GM21515 (cell line): ENCODE results near the gene NDST1.

Experiments used
- ATAC-seq: cut with Tn5 transposase; IDR thresholded peaks from one replicate; pipeline ENCODE4 v1.9.1; 2021; ENCODE audit not compliant: unreplicated experiment

NDST1 gene

DNA sequence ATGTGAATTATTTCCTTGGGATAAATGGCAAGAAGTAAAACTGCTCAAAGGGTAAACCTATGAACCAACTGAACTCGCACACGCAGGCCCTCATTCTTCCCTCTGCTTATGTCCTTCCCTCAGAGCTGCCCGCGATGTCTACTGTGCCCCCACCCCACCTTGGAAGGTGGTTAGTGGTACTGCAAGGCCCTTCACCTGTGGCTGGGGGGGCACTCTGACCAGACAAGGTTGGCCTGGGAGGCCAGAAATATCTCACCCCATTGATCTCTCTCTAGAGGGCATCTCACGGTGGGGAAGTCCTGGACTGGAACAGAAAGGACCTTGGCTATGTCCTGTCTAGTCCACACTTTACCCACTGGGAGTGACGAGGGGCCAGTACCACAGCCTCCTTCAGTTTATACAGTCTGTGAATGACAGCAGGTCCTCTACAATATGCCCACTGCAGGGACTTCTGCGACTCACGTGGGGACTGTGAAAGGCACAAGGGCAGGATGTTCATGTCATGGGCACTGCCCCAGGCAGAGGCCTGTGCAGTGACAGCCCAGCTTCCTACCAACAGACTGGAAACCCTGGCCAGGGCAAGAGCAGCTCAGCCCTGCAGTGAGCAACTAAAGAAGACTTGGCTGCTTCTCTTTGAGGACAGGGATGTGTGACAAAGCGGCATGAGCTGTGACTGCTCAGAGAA, 75.8 kb downstream of the NDST1 start:
- ATAC-seq = no peak

DNA sequence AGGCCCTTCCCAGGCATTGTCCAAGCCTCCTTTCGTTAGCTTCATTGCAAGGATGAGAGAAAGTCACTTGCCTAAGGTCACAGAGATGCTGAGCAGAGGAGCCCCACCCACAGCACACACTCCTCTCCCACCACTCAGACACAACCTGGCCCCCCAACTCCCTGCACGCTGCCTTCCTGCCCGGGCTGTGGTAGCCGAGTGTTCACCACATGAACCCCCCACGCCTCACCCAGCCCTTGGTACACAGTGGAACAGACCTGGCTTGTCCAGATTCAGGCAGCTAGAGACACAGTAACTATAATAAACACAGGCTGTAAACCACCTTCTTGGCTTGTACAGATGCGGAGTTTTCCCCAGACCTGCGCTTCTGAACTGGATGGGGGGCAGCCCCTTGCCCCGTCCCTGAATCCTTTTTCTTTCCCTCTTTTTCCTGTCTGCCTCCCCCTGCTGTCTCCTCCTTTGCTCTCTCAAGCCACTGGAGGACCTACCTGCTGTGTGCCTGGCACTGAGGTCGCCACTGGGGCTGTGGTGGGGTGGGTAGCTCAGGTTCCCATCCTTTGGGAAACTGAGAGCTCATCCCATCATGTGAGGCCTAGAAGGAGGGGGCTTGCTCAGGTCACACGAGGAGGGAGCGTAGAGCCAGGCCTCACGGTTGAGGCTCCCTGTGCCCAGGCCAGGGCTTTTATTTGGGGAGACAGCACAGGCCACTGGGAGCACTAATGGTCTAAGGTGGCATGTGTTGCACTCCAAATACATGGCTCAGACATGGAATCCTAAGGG, 76.8 kb downstream of the NDST1 start:
- no peak for ATAC-seq

DNA sequence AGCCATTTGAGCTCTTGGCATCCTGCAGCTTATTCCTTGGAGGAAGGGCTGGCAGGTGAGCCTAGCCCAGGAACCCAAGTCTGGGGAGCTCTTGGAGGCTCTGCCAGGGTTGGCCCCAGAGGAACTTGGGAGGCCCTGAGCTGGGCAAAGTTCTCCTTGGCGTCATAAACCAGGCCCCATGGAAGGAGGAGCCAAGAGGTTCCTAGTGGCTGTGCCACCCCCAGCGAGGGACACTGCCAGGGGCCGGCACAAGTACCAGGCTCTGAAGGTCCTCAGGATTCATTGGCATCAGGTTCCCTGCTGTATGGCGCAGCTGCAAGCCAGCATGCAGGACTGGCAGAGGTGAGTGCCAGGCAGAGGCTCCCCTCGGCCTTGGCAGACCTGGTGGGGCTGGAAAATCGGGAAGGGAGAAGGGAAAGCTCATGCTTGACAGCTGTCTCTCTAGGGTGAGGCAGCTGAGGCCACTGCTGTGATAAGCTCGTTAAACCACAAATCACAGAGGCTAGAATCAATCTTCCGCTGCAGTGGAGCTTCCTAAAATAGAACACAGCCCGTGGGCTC, 77.9 kb downstream of the NDST1 start:
- no peak for ATAC-seq

DNA sequence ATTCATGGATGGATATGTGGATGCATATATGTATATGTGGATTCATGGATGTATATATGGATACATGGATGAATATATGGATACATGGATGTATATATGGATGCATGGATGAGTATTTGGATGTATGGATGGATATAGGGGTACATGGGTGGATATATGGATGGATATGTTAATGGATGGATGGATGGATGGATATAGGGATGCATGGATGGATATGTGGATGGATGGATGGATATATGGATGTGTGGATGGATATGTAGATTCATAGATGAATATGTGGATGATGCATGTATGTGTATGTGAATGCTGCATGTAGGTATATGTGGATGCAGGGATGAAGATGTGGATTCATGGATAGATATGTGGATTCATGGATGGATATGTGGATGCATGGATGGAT, 79.1 kb downstream of the NDST1 start:
- no peak for ATAC-seq

DNA sequence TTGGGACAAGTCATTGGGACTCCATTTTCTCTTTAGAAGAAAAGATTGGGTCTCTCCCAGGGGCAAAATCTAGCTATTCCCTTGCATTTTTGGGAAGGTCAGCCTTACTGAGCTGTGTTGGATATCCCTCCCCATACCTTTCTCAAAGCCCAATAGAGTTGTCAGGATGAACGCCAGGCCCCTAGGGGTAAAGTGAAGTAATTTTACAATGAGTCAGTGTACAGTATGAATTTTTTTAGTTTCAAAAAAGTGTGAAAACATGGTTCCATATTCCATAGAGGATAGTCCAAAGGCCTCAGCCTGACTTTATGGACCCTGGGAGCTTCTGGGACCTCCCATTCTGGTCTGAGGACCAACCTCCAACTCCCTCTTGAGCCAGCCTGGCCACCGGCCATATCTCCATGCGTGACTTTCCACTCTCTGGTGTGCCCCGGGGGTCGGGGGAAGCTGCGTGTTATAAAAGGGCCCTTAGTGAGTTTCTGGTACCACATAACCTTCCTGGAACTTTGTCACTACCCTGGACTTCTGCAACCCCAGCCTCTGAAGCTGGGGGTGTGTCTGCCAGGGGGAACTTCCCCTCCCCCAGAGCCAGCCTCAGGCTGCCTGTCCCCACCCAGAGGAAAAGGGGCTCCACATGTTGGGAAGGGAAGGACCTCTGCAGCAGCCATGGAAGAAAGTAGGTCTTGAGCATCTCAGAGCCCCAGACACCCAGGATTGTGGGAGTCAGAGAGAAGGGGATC, 80.1 kb downstream of the NDST1 start:
- ATAC-seq = no peak

GRCh38 chr5:150588596-150588890, 80.6 kb downstream of the NDST1 start:
- no peak for ATAC-seq

GRCh38 chr5:150589862-150590601, 82.1 kb downstream of the NDST1 start:
- ATAC-seq = no peak

DNA sequence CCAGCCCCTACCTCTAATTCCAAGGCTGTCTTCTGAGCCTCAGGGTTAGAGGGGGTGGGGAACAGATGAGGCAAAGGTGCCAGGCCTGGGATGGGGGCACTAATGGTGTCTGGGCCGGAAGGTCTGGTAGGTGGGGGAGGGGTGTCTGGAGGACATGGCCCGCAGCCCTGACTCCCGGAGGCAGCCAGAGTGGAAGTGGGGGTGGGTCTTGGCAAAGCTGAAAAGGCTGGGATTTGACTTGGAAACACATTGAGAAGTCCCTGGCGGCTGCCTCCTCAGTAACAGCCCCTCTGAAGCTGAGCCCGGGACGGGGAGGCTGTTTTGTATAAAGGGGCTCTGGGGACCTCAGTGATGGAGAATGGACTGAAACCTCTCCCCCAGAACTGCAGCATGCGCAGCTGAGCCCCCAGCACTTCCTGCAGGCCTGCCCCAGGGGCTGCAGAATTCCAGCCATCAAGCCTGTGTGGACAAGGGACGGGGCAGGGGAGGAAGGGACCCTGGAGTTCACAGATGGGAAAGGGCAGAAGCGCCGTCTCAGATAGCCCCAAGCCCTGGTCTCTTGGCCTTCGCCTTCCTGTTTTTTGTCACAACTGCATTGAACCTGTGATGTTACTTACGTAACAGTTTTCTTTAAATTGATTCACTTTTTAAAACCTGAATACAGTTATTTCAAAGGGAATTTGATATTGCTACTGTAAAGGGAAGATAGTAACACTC, 83.2 kb downstream of the NDST1 start:
- no peak for ATAC-seq

GRCh38 chr5:150593593-150593992, 85.7 kb downstream of the NDST1 start:
- ATAC-seq = no peak

- no peak for ATAC-seq
Measured at GRCh38 chr5:150593996-150594395, 86.1 kb downstream of the NDST1 start.

GRCh38 chr5:150595466-150596031, 87.6 kb downstream of the NDST1 start:
- no peak for ATAC-seq

- ATAC-seq = no peak
Measured at GRCh38 chr5:150596313-150596712, 88.4 kb downstream of the NDST1 start.

DNA sequence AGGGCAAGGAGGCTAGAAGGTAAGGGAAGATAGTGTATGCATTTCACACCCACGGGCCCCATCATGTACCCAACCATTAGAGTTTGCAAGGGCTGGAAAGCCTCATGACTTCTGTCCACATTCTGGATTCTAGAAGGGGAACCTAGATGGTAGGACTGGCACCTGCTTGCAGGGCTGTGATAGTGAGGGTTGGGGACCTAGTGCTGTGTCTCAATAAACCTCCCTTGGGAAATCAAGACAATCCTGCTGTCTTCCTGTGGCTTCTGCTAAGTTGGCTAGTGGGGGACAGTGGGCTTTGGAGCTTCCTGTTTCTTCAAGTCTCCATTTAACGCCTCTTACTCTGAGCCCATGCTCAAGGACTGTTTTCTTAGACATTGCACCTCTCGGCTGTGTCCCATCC, 88.9 kb downstream of the NDST1 start:
- no peak for ATAC-seq

GRCh38 chr5:150598006-150598405, 90.1 kb downstream of the NDST1 start:
- ATAC-seq = no peak

DNA sequence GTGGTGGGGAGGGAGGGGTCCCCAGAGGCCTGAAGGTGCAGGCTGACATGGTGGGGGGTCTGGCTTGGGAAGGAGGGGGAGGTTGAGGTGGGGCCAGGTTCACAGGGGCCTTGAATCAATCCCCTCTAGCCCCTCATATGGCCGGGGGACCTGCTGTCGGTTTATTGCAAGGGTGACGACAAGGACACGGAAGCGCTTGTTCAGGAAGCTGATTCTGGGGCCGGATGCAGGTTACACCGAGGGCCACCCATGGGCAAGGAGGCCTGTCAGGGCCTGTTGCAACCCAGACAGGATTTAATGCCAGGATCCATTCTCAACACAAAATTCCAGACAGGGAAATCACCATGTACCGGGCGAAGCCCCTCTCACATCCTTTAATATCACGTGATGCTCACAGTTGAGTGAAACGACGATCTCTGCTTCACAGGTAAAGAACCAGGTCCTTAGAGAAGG, 90.9 kb downstream of the NDST1 start:
- no peak for ATAC-seq

DNA sequence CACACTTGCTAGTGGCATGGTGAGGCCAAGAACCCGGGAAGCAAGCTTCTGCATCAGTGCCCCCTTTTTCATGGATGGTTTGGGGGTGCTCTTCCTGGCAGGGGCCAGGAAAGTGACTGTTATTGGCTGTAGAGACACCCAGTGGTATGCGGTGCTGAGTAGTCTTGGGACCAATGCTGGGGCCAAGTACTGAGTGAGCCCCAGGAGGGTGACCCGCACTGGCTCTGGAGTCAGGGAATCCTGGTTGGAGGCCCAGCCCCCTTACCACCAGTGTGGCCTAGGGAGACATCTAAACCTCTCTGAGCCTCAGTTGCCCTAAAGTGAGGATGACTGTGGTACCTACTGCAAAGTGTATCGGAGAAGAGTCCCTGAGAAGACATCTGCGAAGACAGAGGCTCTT, 91.3 kb downstream of the NDST1 start:
- ATAC-seq = no peak

DNA sequence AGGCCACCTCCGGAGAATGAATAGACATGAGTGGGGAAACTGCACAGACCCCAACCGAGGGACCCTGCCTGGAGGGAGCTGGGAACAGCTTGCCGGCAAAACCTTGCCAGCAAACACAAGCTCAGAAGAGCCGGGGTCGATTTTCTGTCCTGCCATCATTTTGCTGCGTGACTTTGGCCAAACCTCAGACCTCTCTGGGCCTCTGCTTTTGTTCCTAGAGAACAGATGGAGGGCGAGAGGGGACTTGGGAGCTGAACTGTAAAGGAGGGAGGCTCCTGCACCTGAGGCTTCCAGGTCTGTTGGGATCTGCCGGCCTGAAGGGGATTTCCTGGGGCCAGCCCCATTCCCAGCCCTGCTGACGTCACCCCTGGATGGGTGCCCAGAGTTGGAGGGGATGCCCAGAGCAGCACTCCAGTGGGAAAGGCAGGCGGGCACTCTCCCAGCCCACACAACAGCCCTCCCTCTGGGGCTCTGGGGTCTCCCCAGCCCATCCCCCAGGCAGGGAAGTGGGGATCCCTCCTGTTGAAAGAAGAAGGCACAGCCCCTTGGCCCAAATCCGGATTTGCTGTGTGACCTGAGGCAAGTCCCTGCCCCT, 92.1 kb downstream of the NDST1 start:
- no peak for ATAC-seq

- no peak for ATAC-seq
Measured at GRCh38 chr5:150600616-150601490, 92.9 kb downstream of the NDST1 start.
